ENCODE data around the gene FEZF1.
"Not testable (repeated sequence)": the region's sequence is repeated elsewhere in the genome, so short reads cannot be mapped to it uniquely, and the experiment has no call there.

The FEZF1 gene

DNA sequence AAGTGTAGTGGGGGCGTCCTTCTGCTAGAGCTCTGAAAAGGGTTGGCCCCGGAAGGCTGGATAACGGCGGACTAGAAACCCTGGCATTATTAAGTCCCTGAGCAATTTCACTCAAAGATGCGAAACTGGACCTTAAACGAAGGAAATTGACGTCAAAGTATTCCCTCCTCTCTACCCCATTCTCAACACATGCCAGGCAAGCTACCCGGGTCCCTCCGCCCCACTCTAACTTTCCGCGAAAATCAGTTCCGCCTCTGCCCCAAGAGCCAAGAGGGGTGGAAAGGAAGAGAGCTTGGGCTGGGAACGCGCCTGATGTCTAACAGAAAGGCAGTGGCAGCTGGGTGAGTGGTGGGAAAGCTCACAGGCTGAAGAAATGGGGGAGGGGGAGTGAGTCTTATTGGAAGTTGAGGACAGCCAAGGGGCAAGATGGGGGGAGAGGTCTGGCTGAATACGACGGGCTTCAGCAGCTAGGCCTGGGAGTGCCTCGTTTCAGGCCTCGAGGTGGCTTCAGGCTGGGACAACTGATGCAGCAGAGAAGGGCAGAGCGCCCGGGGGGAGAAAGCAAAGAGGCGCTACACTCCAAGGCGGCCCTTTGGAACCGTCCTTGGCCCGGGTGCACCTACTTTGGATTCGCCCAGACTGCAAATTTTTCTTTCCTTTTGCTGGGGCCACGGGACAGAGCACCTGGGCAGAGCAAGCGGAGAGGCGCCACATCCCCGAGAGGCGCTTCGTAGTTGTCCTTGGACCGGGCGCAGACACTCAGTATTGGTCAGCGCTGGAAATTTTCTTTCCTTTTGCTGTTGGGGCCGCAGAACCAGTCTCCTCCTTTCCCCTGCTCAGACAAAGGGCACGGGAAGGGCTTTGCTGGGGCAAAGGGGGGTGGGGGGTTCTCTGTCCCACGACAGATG, 2.0 kb upstream of the FEZF1 start:
- DNase-seq, result no peak

DNA sequence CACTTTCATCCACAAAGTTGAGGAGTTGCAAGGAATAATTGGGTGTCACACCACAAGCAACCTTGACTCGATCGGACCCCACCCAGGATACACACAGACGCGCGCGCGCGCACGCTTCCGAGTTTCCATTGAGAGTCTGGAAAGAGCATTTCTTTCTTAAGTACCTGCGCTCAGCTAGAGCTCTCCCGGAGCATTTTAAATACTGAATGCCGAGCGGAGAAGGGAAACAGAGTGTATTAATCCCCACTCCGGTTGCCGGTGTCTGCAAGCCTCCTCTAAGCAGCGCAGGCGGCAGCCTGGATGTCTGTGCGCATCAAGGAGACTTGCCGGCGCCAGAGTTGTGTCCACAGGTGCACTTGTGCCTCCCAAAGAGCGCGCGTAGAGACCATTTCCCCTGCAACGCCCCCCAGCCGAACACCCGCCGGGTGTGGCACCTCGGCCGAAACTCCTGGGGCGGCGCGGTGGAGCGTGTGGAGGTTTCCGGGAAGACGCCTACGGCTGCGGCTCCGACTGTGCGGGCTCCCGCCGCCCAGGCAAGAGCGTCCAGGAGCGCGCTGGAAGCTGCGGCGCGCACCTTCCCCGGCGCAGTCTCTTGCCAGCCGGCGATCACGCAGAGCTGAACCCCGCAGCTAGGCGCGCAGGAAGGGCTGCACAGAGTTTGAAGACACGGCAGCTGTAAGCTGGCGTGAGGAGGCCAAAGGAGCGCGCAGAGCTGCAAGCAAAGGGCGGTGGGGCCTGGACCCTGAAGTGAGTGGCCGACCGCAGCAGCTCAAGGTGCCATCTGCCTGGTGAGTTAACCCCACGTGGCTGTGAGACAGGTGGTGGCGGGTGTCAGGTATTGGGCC, 1.1 kb upstream of the FEZF1 start:
- DNase-seq, result no peak

DNA sequence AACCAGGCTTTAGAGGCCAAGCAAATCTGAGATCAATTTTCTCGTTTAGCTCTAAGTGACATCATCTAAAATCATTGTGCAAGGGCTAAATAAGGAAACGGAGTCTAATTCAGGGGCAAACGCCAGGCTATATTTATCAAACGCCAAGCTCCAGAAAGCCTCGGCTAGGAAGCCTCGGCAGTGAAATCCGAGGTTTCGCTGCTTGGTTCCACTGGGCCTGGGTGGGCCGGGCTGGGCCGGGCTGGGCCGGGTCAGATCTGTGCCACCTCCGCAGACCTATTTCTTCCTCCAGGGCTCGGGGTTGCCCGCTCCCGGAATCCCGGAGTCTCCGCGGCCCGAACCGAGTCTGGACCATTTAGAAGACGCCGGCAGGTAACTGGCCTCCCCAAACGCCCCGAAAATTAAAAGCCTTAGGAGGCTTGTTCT, 459 bp upstream of the FEZF1 start:
- no peak for DNase-seq

DNA sequence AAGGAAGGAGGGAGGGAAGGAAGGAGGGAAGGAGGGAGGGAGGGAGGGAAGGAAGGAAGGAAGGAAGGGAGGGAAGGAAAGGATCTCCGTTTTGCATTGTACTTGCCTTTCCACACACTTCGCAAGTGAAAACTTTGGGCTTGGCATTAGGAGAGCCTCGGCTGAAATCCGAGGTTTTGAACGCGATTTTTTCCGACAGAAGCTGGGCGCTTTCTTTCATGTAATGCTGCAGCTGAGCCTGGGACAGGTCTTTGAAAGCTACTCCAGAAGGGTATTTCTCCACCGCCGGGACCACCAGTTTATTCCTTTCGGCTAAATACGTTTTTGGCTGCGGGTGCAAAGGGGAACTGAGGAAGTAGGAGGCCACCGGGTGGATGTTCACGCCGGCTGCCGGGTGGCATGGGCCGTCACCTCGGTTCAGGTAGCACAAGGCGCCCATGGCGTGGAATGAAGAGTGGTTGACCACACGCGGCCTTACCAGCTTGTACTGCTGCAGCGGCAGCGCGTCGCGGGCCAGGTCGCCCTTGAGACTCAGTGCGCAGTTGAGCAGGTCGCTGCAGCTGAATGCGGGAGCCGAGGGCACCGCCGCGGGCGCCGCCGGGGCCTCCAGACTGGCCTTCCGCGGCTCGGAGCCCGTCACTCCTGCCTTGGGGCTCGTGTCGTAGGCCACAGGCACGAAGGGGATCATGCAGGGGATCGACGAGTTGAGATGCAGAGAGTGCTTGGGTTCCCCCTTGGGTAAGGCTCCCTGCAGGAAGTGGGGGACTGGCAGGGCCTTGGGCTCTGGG, 825 bp downstream of the FEZF1 start:
- no peak for DNase-seq

DNA sequence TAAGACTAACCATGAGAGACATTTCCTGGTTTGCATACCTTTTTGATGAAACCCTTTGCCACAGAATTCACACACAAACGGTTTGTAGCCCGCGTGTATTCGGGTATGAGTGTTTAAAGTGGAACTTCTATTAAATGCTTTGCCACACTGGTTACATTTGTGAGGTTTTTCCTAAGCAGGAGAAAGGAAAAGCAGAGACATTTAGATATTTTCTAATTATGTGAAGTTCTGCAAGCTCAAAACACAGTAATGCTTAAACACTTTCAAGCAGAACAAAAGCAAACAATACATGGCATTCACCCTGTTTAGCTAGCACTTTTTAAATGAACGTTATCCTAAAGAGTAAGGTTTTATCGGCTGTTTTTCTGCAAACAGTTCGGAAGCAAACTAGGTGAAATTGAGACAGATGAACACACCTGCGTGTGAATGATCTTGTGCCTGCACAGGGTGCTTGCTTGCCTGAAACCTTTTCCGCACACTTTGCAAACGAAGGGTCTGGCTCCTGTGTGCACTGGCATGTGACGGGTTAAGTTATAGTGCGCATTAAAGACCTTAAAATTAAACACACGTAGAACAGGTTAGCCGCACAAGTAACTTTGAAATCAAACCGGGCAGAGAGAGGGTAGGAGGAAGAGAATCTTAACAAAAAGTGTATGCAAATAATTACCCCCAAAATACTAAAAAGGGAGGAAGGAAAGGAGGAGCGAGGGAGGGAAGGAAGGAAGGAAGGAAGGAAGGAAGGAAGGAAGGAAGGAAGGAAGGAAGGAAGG, 1.6 kb downstream of the FEZF1 start:
- DNase-seq, result no peak

DNA sequence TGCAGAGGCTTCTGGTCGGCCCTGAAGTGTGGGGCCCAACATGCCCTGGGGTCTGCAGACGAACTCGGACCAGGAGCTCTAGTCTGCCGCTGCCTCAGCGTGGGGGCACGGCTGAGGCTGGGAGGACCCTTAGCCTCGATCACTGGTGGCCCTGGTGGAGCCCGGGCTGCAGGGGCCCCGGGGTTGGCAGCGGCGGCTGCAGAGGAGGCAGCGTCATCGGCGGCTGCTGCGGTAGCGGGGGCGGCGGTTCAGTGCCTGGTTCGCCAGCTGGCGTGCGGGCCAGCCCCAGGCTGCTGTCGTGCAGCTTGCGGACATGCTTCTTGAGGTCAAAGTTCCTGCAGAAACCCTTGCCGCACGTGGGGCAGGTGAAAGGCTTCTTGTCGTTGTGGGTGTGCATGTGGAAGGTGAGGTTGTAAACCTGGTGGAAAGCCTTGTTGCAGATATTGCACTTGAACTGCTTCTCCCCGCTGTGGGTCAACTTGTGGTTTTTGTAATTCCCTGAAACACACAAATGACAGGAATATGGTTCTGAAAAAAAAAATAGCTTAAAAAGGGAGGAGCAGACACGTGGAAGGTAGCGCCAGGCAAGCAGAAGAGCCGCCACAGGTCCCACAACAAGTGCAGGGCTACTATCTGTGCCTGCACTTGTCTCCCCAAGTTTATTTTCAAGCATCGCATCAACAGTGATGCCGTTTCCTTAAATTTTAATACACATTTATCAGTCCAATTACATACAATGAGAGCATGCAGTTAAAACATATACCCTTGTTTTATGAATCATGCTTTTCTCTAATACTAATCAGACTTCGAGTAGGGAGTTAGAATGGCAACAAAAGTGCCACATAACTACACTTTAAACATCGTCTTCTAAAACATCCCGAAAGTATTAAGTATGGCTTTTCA, 2.4 kb downstream of the FEZF1 start:
- DNase-seq, result no peak

DNA sequence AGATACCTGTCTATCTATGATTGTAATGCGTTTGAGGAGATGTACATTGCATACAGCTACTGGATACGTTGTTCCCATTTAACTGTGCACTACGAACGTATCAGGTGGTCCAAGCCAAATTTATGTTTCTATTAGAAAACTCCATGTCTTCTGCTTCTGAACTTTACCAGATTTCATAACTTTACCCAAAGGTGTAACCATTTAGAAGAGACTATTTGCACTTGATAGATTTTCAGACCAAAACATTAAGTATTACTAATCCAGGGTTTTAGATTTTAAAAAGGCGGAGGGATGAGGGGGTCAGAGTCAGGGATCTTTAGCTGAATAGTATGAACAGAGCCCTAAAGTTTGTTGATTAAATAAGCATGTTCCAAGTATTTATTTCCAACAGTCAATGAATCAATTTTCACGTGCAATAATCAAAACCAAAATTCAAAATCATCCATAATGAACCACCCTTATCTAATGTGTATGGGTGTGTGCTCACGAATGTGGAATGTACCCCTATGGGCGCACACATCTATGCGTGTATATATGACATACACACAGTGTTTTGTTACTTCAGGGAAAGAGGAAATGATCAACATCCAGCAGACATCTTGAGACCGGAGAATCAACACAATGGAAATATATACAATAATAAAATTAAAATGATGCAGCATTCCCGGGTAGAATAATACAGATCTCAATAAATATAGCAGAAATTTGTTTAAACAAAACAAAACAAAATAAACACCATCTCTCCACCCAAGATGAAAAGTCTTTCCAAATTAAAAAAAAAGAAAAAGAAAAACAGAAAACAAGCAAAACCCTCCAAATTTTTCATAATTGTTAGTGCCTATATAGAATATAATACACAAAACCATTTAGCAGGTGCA, 3.4 kb downstream of the FEZF1 start:
- DNase-seq, result no peak

DNA sequence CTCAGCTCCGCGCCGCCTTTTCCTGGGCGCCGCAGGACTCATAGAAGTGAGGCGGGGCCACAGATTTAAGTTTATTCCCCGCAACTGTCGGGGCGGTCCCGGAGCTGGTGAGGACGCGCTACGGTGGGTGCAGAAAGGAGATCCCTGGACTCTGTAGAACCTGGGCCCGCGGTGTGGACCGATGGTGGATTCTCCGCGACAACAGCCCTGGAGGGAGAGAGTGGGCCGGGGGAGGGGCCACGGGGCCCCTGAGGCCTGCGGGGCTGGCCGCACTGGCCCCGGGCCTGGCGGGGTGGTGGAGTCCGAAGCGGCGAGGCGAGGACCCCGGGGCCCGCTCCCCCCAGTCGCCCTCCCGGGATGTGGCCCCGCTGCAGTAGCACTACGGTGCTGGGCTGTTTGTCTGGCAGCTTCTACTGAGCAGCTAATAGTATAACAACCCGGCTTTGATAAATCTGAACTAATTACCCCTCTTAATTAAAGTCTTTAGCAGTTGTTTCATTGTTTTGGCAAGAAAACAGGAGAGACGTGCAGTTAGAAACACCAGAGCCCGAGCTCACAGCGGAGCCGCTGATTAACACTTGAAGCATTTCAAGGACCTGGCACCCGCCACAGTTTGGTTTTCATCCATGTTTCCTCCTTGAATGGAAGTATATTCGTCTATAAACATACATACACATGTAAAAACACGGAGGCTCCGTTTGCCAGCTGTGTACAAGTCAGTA, 4.2 kb downstream of the FEZF1 start:
- DNase-seq, result no peak

DNA sequence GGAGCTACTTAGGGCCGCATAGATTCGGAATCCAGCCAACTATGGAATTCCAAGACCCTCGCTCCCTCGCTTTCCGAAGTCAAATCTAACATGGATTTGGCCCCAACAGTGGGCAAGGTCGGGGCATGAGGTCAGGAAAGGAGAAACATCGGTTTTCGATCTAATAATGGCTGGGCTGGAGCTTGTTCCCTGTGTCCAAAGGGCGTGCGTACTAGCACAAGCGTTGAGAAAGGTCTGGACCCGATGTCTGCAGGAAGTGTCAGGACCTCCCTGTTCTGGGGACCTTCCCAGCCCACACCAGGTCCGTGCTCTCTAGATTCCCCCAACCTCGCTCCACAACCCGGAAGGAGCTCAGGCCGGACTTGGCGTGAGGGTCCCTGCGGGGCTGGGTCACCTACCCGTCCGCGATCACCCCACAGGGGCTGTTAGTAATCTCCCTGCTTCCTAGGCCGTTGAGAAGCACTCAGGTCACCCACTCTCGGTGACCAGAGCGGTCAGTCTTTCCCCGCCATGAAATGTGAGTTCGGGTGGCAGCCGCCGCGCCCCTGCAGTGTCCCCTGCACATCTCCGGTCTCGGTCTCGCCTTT, 4.8 kb downstream of the FEZF1 start:
- DNase-seq, result no peak

DNA sequence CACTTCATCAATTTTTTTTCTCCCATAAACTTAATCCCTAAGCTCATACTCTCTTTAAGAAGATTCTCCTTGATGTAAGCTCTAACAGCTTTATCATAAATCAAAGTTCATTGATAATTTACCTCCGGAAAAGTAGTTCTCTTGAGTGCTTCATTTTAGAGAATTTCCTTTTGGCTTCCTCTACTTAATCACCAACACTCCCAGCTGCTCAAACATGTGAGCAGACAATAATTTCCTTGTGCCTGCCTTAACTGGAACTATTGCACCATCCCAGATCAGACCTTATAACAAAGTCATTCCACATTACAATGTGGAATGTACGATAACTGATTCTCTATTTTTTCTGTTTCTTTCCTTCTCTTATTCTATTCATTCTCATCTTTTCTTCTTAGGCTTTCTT, 5.9 kb downstream of the FEZF1 start:
- DNase-seq, result no peak

DNA sequence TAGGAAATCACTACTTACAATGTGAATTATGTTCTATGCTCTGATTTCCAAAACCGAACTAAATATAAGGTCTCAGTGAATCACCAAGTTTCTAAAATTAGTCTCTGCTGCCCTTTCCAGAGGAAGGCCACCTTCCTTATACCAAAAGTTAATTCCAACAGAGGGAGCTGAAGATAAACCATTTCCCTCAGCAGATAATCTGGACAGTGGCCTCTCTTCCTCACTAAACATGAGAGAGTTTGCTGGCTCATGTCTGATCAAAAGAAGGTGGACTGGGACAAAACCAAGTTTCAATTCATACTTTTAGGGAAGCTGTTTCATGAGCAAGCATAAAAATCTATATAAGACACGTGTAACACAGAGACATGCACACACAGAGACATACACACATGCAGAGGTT, 6.4 kb downstream of the FEZF1 start:
- no peak for DNase-seq

DNA sequence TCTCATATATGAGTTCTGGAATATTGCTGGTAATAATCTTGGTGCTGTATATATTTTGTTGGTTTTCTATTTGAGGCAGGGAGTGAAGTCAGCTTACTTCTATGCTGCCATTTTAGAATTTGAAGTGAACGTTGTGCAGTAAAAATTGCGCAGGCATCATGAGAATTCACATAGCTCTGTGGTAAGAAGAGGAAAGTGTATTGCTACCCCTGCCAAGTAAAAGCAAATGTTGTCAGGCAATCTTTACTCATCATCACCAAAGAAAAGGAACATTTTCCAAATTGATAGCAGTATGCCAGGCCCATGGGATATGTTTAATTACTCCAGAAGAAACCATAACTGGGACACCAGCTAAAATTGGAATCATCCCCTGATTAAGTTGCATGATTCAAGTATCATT, 13.4 kb downstream of the FEZF1 start:
- DNase-seq, result no peak

DNA sequence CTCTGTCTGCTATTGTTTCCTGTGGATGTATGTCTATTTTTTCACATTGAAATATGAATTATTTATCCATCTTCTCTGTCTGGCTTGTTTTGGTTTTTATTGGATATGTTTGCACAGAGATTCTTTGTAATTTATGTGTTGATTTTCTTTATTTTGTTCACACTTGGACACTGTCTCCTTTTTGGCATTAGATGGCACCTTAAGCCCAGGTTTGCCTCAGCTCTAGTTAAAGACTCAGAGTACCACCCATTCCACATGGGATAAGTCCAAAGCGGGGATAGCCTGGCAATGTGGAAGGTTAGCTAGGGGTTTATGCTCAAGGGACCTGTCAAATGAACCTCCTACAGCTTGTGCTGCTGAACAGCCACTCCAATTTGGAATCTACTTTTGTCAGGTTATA, 14.1 kb downstream of the FEZF1 start:
- DNase-seq, result no peak

DNA sequence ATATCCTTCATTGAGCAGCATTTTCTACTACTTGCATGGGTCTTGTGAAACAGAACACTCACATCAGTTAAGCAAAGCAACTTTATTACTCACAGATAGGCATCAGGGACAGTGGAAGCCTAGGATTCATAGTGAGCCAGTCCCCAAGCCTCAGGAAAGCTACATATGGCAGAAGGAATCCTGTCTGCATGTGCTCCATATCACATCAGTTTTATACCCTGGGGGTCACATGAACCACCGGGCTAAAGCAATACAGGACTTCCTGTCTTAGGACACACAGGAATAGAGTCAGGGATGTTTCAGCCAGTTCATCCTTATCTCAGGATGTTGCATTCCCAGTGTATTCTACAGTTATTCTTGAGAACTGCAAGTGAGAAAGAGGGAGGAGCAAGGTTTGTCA, 15.1 kb downstream of the FEZF1 start:
- no peak for DNase-seq

DNA sequence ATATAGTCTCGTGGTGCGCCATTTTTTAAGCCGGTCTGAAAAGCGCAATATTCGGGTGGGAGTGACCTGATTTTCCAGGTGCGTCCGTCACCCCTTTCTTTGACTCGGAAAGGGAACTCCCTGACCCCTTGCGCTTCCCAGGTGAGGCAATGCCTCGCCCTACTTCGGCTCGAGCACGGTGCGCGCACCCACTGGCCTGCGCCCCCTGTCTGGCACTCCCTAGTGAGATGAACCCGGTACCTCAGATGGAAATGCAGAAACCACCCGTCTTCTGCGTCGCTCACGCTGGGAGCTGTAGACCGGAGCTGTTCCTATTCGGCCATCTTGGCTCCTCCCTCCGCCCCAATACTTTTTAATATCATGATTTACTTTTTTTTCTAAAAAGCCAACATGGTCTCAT, 19.9 kb downstream of the FEZF1 start:
- DNase-seq, result not testable (repeated sequence)

DNA sequence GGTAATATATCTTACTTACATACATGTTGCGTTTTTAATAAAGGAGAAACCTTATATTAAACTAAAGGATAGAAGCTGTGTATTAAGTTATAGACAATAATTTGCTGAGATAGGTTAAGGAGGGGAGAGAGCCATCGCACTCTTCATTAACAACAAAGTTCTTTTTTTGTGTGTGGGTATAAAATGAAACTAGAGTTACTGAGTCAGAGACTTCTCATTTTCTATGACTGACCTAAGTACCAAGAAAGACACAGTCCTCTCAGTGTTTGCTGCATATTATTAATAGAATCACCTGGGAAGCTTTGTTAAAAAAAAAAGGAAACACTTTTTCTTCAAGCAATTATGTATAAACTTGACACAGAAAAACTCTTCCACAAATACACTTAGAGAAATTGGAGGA, 31.4 kb downstream of the FEZF1 start:
- DNase-seq, result no peak

DNA sequence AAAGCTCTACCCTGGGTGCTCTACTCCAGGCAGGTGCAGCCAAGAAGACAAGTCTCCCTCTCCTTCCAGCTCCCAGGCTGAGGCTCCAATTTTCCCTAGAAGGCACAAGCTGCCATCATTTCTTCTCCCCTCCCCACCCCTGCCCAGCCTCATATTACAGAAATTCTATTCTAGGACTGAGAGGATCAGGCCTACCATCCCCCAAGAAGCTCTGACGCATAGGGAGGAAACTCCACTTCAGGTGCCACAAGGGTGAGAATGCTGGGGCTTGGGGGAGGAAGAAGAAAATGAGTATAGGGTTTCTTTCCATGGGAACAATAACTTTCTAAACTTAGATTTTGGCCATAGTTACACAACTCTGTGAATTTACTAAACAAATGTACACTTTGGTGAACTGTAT, 35.3 kb downstream of the FEZF1 start:
- no peak for DNase-seq

DNA sequence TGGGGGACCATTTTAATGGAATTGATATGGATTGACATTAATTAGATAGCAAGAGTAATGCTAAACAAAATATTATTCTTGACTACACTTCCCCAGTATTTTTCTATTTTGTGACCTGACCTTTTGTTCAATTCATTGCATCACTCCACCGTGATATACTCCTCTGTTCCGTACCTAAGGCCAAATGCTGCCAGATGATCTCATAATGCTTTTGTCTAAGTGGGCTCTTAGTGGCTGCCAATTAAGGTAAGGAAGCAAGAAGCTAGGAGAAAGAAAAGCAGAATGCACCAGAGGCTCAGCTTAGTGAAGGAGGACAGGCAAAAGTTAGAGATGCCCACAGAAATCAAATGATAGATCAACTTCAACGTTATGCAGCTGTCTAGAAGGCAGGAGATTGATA, 36.4 kb downstream of the FEZF1 start:
- no peak for DNase-seq

DNA sequence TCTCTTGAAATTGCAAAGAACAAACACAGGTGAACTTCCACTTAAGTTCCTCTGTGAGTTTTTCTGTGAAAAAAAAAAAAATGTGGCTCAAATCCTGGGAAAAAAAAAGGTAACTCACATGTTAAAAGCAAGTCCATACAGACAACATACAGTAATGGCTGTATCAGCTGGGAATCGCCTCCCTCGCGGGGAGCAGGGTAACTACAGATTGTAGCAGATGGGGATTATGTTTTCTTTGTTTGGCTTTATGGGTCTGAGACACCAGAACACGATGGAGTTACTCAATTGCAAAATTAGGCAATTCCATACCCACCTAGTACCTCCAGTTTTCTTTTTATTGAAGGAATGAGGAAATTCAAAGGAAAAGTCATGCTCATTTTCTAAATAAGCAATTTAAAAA, 42.3 kb downstream of the FEZF1 start:
- no peak for DNase-seq

Data from activated CD4-positive, CD25-positive, alpha-beta regulatory T cell (primary cell).